CD14-positive monocyte (primary cell): Measurements from ENCODE around the gene PLCH2. TPM values are rescaled to one million over a fixed set of nuclear protein-coding genes. Genes with fewer than 3 reads are reported as not detected.

Experiments
- DNase-seq, 3 donors: peaks; one replicate each; pipeline ENCODE4 v3.0.0-alpha.2; 2011 to 2022
- H2AFZ ChIP-seq: 2 replicates; pipeline ENCODE4 v1.6.0; 2012; ENCODE audit warnings: mild to moderate bottlenecking, low read depth, low read length, inconsistent platforms; ENCODE audit not compliant: insufficient read depth, poor library complexity, severe bottlenecking
- H3K27ac ChIP-seq, 2 donors: 1 replicate in 1 of 2; 2 replicates in 1 of 2; pipeline ENCODE4 v1.5.1; 2012 to 2013; ENCODE audit warnings: low read length in 2 of 2, control low read depth in 1 of 2, inconsistent platforms in 1 of 2, low read depth in 1 of 2, mild to moderate bottlenecking in 1 of 2
- H3K27me3 ChIP-seq, 2 donors: one replicate each; pipeline versions ENCODE4 v1.6.0 to v1.6.1; 2011 to 2013; ENCODE audit warnings: low read length in 2 of 2; ENCODE audit not compliant: control insufficient read depth in 2 of 2, insufficient read depth in 2 of 2
- H3K36me3 ChIP-seq, 2 donors: replicated peaks in 1 of 2; 1 replicate in 1 of 2; 2 replicates in 1 of 2; pipeline versions ENCODE4 v1.5.1 to v1.6.1; 2012 to 2013; ENCODE audit warnings: low read length in 2 of 2, control low read depth in 1 of 2, inconsistent platforms in 1 of 2, mild to moderate bottlenecking in 1 of 2; ENCODE audit not compliant: insufficient read depth in 2 of 2, control insufficient read depth in 1 of 2
- H3K4me1 ChIP-seq, 2 donors: 1 replicate in 1 of 2; 2 replicates in 1 of 2; pipeline versions ENCODE4 v1.5.1 to v1.6.1; 2012 to 2013; ENCODE audit warnings: low read length in 2 of 2, control low read depth in 1 of 2, inconsistent platforms in 1 of 2, mild to moderate bottlenecking in 1 of 2, moderate library complexity in 1 of 2; ENCODE audit not compliant: insufficient read depth in 2 of 2, control insufficient read depth in 1 of 2
- H3K4me2 ChIP-seq: replicated peaks from 2 replicates; pipeline ENCODE3; 2012; ENCODE audit warnings: low read length, moderate library complexity, mild to moderate bottlenecking; ENCODE audit not compliant: poor library complexity, severe bottlenecking; ENCODE audit errors: extremely low read depth
- H3K4me3 ChIP-seq, 3 experiments: fragments of 200-600 bp in 1 of 3; sonication (generic) in 1 of 3; replicated peaks in 1 of 3; 1 replicate in 2 of 3; 2 replicates in 1 of 3; pipeline ENCODE4 v1.5.1; 2011 to 2013; ENCODE audit warnings: low read length in 3 of 3, mild to moderate bottlenecking in 3 of 3, control low read depth in 2 of 3, low read depth in 2 of 3, inconsistent platforms in 1 of 3, moderate library complexity in 1 of 3
- H3K79me2 ChIP-seq: 2 replicates; pipeline ENCODE4 v1.6.0; 2012; ENCODE audit warnings: mild to moderate bottlenecking, control low read depth, inconsistent platforms, low read length, moderate library complexity; ENCODE audit not compliant: insufficient read depth
- H3K9ac ChIP-seq: 2 replicates; pipeline ENCODE4 v1.6.0; 2017; ENCODE audit warnings: low read length, mild to moderate bottlenecking; ENCODE audit not compliant: insufficient read depth, poor library complexity, severe bottlenecking
- H3K9me3 ChIP-seq, 2 donors: replicated peaks in 1 of 2; 1 replicate in 1 of 2; 2 replicates in 1 of 2; pipeline versions ENCODE4 v1.5.1 to v1.6.1; 2012 to 2013; ENCODE audit warnings: low read length in 2 of 2, control low read depth in 1 of 2; ENCODE audit not compliant: control insufficient read depth in 1 of 2, insufficient read depth in 1 of 2
- H4K20me1 ChIP-seq: 2 replicates; pipeline ENCODE4 v1.6.0; 2012; ENCODE audit warnings: mild to moderate bottlenecking, low read length, control low read depth, moderate library complexity; ENCODE audit not compliant: insufficient read depth
- H3K27ac Mint-ChIP-seq, 7 donors: one replicate each; pipeline ENCODE4 v1.8.0; 2020; ENCODE audit warnings: mild to moderate bottlenecking in 7 of 7, mixed read lengths in 7 of 7, moderate library complexity in 6 of 7, inconsistent platforms in 2 of 7
- H3K27me3 Mint-ChIP-seq, 3 donors: one replicate each; pipeline ENCODE4 v1.8.0; 2021 to 2022; ENCODE audit warnings: low read depth in 3 of 3, mild to moderate bottlenecking in 3 of 3, mixed read lengths in 3 of 3, moderate library complexity in 3 of 3, inconsistent platforms in 1 of 3
- H3K36me3 Mint-ChIP-seq, 2 donors: one replicate each; pipeline ENCODE4 v1.8.0; 2020; ENCODE audit warnings: mixed read lengths in 2 of 2, inconsistent platforms in 1 of 2, mild to moderate bottlenecking in 1 of 2
- H3K4me1 Mint-ChIP-seq: one replicate; pipeline ENCODE4 v1.8.0; 2020; ENCODE audit warnings: mild to moderate bottlenecking, mixed read lengths
- H3K4me3 Mint-ChIP-seq, 2 donors: one replicate each; pipeline ENCODE4 v1.8.0; 2020; ENCODE audit warnings: mild to moderate bottlenecking in 2 of 2, mixed read lengths in 2 of 2, moderate library complexity in 1 of 2
- H3K9me3 Mint-ChIP-seq, 7 donors: one replicate each; pipeline ENCODE4 v1.8.0; 2020 to 2022; ENCODE audit warnings: mixed read lengths in 7 of 7, mild to moderate bottlenecking in 6 of 7, moderate library complexity in 6 of 7, inconsistent platforms in 2 of 7
- CTCF ChIP-seq: fragments of 200-600 bp; IDR thresholded peaks from one replicate; pipeline ENCODE4 v1.8.0; 2022; ENCODE audit warnings: antibody characterized with exemption, mild to moderate bottlenecking
- WGBS: methylation state at CpG from one replicate; pipeline ENCODE4 v1.1.5; 2013; ENCODE audit warnings: missing lambda C conversion rate; ENCODE audit not compliant: insufficient coverage; 5-methylcytosine and 5-hydroxymethylcytosine counted together
- intact Hi-C, 2 donors: fragments of 100-400 bp; cut with micrococcal nuclease; formaldehyde crosslinking; loops; one replicate each; pipeline versions ENCODE4 v1.15.0 to v1.15.1; 2023
- polyA plus RNA-seq, 3 donors: library from polyadenylated mRNA; depleted of rRNA in 1 of 3; unstranded in 2 of 3; stranded (reverse) in 1 of 3; fragments of 300-500 nt in 2 of 3; fragments of >200 nt in 1 of 3; fragmentation: Illumina TruSeq in 2 of 3; gene quantifications; 1 replicate in 2 of 3; 2 replicates in 1 of 3; pipeline ENCODE4 v1.2.3, GENCODE V29; 2012 to 2021

PLCH2 gene
- polyA plus RNA-seq, 3 donors: 1.2 TPM; not detected in 2

DNA sequence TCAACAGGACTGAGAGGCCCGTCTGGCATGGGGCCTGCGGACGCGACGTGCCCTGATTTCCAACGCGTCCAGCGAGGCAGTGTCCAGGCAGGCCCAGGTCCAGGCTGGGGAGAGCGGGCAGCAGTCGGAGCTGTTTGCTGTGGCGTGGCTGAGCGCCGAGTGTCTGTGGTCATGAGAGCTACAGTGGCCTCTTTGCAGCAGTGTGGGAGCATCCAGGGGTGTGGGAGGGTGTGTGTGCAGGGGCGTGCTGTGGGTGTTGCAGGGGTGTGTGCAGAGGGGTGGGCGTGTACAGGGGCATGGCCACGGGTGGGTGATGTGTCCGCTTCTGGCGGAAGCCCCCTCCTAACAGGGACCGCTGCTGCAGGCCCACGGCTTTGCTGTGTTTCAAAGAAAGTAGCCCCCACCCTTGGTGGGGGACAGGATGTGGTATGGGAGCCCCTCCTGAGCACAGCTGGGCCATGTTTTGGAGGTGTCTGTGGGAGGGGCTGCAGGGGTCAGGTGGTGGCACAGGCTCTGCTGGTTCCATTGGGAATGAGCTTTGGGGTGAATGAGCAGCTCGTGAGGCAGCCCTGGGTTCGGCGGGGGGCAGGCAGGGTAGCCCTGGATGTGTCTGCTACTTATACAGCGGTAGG, 17.7 kb downstream of the PLCH2 start:
- Histone ChIP-seq H3K9me3 (peaks cover 3 to 8% of the 10 kb centered on the region in 2 donors), H3K79me2 (no peaks in the 10 kb centered on the region), H3K27me3 (no peaks in the 10 kb centered on the region), H3K4me2 (no peak overlapping the region), H3K36me3 (no peaks in the 10 kb centered on the region), H4K20me1 (no peaks in the 10 kb centered on the region), H3K4me1 (no peaks in the 10 kb centered on the region), H3K27ac (no peak overlapping the region), H3K9ac (no peak overlapping the region), H3K4me3 (no peak overlapping the region), H2AFZ (no peak overlapping the region)
- WGBS: 74% methylated on average over 19 of the region's 24 CpGs
- Mint-ChIP-seq H3K27me3 (peaks cover 1 to 6% (median 6%) of the 10 kb centered on the region in 3 donors), H3K4me3 (no peak overlapping the region), H3K27ac (no peak overlapping the region), H3K4me1 (no peaks in the 10 kb centered on the region), H3K9me3 (peaks cover 3 to 9% (median 7%) of the 10 kb centered on the region in 7 donors), H3K36me3 (no peaks in the 10 kb centered on the region)
- no peak for DNase-seq
- intact Hi-C loops: no loop called here
- TF ChIP-seq CTCF: no peak

DNA sequence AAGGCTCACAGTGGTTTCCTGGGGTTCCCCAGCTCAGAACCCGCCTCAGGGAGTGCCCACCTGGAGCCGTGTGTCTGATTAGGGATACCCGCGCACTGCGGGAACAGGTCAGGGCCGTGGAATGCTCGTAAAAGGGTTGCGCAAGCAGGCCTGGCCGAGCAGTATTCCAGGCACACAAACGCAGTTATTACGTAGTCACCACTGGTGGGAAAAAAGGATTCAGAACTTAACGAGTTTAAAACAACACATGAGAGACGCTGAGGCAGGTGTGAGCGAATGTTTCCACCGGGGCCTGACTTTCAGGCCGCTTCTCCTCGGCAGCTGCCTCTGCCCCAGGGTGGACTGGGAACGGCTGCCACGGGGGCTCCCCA, 18.2 kb downstream of the PLCH2 start:
- Mint-ChIP-seq H3K27me3 (peaks cover 1 to 7% (median 6%) of the 10 kb centered on the region in 3 donors), H3K27ac (no peak overlapping the region), H3K36me3 (no peaks in the 10 kb centered on the region), H3K4me1 (no peaks in the 10 kb centered on the region), H3K4me3 (no peak overlapping the region), H3K9me3 (peaks cover 0 to 5% (median 3%) of the 10 kb centered on the region in 7 donors)
- Histone ChIP-seq H3K79me2 (no peaks in the 10 kb centered on the region), H3K36me3 (no peaks in the 10 kb centered on the region), H4K20me1 (no peaks in the 10 kb centered on the region), H3K4me2 (no peak overlapping the region), H3K27ac (no peak overlapping the region), H3K9ac (no peak overlapping the region), H3K27me3 (no peaks in the 10 kb centered on the region), H3K4me1 (no peaks in the 10 kb centered on the region), H2AFZ (no peak overlapping the region), H3K4me3 (no peak overlapping the region), H3K9me3 (peaks cover 0 to 3% of the 10 kb centered on the region in 2 donors)
- intact Hi-C loops: no loop called here
- no peak for TF ChIP-seq CTCF
- 72% methylated on average over 17 of the region's 19 CpGs for WGBS
- DNase-seq: no peak
